ENCODE data around the gene DGKI.

Gene DGKI

GRCh38 chr7:137658190-137658900 is 188.4 kb downstream of the DGKI start (continued):
- TF ChIP-seq ZBTB26 (tag by site-specific recombination; optimal IDR thresholded peaks at IDR 0.05) (no peak), ZNF23 (tag by site-specific recombination; IDR thresholded peaks at IDR 0.05; ENCODE audit: borderline replicate concordance) (no peak), ZNF48 (tag by site-specific recombination; IDR thresholded peaks at IDR 0.05) (no peak), TSHZ1 (tag by site-specific recombination; IDR thresholded peaks at IDR 0.05; ENCODE audit: borderline replicate concordance) (no peak), OVOL3 (tag by site-specific recombination; IDR thresholded peaks at IDR 0.05) (no peak), REPIN1 (tag by site-specific recombination; IDR thresholded peaks at IDR 0.05; ENCODE audit: low read depth) (no peak), SP7 (tag by site-specific recombination; IDR thresholded peaks at IDR 0.05) (no peak), ZNF670 (tag by site-specific recombination; IDR thresholded peaks at IDR 0.05; ENCODE audit: low read depth) (no peak)

GRCh38 chr7:137657476-137658189 is 189.1 kb downstream of the DGKI start:
- Histone ChIP-seq H3K36me3 (ENCODE audit: control insufficient read depth in 2 of 2, insufficient read depth in 1 of 2, low read length in 2 of 2) (no peaks in the 10 kb centered on the region), H3K27ac (ENCODE audit: extremely low read depth, low read depth, low read length) (no peak overlapping the region), H3K4me1 (ENCODE audit: control insufficient read depth, insufficient read depth, low read length) (no peaks in the 10 kb centered on the region), H3K9me3 (ENCODE audit: control insufficient read depth, insufficient read depth, low read depth, low read length) (no peaks in the 10 kb centered on the region), H3K4me3 (ENCODE audit: low read depth, low read length) (no peak overlapping the region)
- ChIA-PET POLR2A (no interaction called here), CTCF (interaction anchor here (0.7 to 4.4 kb wide), 9 partner anchors 10 to 350 kb away, joined by 3 to 68 read pairs (median 15); no protein-coding TSS in a partner anchor)
- no peak for TF ChIP-seq KLF10 (tag by site-specific recombination; IDR thresholded peaks at IDR 0.05)
- no peak for TF ChIP-seq ZBTB49 (tag by site-specific recombination; IDR thresholded peaks at IDR 0.05; ENCODE audit: low read depth)
- no peak for TF ChIP-seq ZNF202 (tag by site-specific recombination; IDR thresholded peaks at IDR 0.05; ENCODE audit: borderline replicate concordance)
- TF ChIP-seq PRDM10 (tag by site-specific recombination; IDR thresholded peaks at IDR 0.05): no peak
- TF ChIP-seq PRDM4 (tag by site-specific recombination; IDR thresholded peaks at IDR 0.05): no peak
- TF ChIP-seq ZNF416 (tag by site-specific recombination; IDR thresholded peaks at IDR 0.05): no peak
- TF ChIP-seq ZNF184 (tag by site-specific recombination; IDR thresholded peaks at IDR 0.05): no peak
- no peak for TF ChIP-seq ZNF654 (tag by site-specific recombination; IDR thresholded peaks at IDR 0.05; ENCODE audit: low read depth)
